MM.1S (cell line): ENCODE results near the gene CRISP3.

Experiments used
- EZH2 ChIP-seq: fragments of 300-600 bp; sonication (generic); optimal IDR thresholded peaks from 2 replicates; pipeline ENCODE3; 2017; ENCODE audit warnings: low read depth, mild to moderate bottlenecking, antibody characterized with exemption, low read length, mixed read lengths
- TF ChIP-seq, protein P1 (sequence below): fragments of 300-600 bp; sonication (generic); IDR thresholded peaks from 2 replicates; pipeline ENCODE4 v1.5.1; 2016; ENCODE audit warnings: antibody characterized with exemption, low read length, mixed read lengths

DNA sequence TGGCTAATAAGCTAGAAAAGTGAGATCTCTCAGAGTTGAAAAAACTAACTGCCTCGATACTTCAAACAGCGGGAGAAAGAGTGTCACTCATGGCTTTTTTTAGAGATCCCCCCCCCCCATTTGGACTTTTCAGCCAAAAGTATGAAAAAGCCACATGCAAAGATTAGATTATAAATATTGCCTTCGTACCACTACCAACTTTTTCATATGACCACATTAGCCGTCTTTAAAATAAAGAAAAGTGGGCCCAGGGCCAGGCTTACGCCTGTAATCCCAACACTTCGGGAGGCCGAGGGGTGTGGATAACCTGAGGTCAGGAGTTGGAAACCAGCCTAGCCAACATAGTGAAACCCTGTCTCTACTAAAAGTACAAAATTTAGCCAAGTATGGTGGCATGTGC lies 38.5 kb upstream of the CRISP3 start:
- TF ChIP-seq, protein P1, sequence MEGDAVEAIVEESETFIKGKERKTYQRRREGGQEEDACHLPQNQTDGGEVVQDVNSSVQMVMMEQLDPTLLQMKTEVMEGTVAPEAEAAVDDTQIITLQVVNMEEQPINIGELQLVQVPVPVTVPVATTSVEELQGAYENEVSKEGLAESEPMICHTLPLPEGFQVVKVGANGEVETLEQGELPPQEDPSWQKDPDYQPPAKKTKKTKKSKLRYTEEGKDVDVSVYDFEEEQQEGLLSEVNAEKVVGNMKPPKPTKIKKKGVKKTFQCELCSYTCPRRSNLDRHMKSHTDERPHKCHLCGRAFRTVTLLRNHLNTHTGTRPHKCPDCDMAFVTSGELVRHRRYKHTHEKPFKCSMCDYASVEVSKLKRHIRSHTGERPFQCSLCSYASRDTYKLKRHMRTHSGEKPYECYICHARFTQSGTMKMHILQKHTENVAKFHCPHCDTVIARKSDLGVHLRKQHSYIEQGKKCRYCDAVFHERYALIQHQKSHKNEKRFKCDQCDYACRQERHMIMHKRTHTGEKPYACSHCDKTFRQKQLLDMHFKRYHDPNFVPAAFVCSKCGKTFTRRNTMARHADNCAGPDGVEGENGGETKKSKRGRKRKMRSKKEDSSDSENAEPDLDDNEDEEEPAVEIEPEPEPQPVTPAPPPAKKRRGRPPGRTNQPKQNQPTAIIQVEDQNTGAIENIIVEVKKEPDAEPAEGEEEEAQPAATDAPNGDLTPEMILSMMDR = no peak
- TF ChIP-seq EZH2 = no peak
